Kidney capillary endothelial cell (primary cell): ENCODE results near the gene PGGT1B.
"Not testable (repeated sequence)": the region's sequence is repeated elsewhere in the genome, so short reads cannot be mapped to it uniquely, and the experiment has no call there.

Experiments
- DNase-seq: peaks from one replicate; pipeline ENCODE4 v3.0.0-alpha.2; 2018; ENCODE audit warnings: low spot score

The PGGT1B gene

GRCh38 chr5:115257981-115258380 lies 4.7 kb downstream of the PGGT1B start:
- no peak for DNase-seq

- not testable (repeated sequence) for DNase-seq
Observed at GRCh38 chr5:115249379-115249778, 13.3 kb downstream of the PGGT1B start.

DNA sequence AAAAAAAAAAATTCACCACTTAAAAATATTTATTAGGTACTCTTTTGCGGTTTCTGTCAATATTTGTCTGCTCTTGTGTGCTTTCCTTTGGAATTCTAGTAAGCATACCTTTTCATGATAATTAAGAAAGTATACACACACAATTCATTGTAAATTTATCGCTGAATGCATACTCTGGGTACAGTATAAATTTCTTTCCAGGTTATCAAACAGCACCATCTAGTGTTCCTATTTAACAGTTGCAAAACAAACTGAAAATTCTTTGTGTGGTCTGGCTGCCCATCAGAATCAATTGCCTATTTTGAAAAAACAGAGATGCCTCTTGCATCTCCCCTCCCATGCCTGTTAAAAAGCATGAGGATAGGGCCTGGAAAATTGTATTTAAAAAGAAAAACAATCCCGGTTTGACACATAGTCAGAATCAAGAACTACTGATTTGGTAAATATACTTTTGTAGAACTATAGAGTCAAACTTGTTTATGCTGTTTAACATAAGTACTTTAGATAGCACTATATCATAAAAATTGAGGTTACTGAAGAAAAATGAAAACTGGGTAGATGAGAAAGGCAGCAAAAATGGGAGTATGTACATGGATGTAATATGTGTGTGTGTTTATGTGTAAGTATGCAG lies 16.2 kb downstream of the PGGT1B start:
- peak; percentile 61 for DNase-seq

DNA sequence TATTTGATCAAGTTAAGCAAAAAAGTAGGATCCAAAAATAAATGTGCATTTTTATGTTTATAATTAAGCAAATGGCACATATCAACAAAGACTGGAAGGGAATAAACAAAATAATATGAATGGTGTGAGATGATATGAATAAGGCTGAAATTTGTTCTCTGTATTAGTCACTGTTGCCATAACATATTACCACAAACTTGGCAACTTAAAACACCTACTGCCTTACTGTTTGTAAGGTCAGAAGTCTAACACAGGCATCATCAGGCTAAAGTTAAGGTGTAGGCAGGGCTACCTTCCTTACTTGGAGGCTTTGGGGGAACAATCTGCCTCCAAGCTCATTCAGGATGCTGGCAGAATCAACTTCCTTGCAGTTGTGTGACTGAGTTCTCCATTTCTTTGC lies 19.3 kb downstream of the PGGT1B start:
- no peak for DNase-seq

DNA sequence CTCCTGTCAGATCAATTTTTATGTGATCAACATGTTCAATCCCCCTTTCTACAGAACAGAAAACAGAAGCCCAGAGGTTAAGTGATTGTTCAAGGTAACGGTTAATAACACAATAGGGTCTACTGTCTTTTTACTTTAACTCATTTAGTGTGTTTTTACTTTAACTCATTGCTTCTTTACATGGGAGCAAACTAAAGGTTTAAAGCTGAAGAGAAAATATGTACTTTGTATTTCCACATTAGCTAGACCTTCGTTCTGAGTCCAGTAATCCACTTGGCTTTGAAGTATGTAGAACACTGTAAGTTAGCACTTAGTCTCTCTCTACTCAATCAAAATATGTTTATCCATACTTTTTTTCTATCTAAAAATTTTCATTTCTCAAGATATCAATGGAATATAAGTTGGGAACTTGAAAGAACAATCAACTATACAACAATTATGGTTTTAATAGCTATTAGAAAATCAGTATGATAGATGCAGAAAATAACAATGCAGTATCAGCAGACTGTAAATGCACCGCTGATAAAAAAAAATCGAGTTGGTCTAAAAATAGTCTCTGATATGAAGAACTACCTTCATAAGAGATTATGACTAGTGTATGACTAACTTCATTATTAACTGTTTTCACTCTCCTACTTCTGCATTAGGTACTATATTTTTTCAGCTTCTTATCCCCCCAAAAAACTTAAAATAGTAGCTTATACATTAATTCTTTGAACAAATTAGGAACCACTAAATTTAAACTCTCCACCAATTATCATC lies 20.6 kb downstream of the PGGT1B start:
- no peak for DNase-seq

GRCh38 chr5:115237066-115237465 lies 25.6 kb downstream of the PGGT1B start:
- no peak for DNase-seq

DNA sequence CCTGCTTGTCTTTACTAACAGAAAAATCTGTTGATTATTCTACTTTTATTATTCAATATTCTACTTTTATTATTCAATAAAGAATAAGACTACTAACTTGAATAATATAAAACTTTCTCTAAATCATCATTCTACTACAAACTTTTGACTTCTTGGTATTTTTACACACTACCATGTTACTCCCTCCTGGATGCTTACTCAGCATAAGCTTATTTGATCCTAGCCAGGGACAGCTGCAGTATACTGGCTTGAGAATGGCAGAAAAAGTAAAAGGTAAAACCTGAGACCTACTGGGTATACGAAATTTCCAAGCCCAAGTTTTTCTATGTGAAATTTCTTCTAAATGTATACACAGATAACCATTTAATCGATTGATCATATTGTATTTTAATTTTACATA lies 26.1 kb downstream of the PGGT1B start:
- no peak for DNase-seq

DNA sequence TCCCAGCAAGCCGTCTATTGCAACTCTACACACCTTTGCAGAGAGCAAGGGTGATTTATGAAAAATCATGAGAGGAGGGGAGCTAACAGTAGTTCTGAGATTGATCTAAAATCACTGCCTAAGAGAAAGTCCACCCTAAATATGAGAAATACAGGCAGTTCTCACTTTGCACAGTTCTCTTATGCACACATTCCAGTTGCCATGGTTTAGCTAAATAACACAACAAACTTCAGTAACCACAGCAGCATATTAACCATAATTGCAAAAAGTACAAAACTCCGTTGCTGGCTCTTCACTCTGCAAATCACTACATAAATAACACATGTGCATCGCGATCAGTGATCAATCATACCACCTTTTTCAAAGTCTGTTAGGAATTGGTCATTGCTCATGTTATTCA lies 31.1 kb downstream of the PGGT1B start:
- no peak for DNase-seq

DNA sequence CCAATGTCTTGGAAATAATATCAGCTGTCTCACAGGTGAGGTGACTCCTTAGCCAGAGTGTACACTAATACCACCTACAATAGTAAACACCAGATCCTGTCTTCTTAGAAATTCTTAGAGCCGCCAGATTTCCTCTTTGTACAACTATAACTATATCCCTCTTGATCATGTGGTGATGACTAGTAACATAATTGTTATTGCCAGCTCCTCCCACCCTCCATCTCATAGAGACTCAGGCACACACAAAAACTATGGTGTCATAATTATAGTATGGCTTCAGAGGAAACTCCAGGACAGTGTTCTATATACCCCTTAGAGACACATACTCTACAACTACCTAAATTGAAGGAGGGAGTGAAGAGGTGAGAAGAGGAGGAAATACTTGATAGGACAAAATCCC lies 33.1 kb downstream of the PGGT1B start:
- DNase-seq, result no peak

- DNase-seq, result no peak
Observed at GRCh38 chr5:115227281-115227680, 35.4 kb downstream of the PGGT1B start.

GRCh38 chr5:115214541-115214940 lies 48.1 kb downstream of the PGGT1B start:
- DNase-seq, result no peak

- DNase-seq, result no peak
Observed at GRCh38 chr5:115209279-115209678, 53.4 kb downstream of the PGGT1B start.

GRCh38 chr5:115202952-115203351 lies 59.7 kb downstream of the PGGT1B start:
- DNase-seq, result no peak

GRCh38 chr5:115196161-115196560 lies 66.5 kb downstream of the PGGT1B start:
- DNase-seq, result no peak

DNA sequence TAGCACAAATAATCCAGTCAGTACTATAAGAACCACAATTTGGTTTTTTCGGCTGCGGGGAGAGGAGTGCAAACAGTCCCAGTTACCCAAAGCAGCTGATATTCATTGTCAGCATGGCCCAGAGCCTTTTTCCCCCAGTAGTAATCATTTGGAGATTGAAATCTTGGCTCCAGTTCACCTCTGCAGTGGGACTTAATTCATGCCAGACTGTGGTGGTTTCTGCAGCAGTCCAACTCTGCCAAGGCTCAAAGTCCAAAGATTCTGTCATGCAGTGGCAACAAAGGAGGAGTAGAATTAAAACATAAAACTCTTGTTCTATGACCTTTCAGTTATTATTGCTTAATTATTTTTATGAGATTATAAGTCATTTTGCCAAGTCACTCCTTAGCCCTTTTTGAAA lies 68.0 kb downstream of the PGGT1B start:
- no peak for DNase-seq

GRCh38 chr5:115193295-115193694 lies 69.4 kb downstream of the PGGT1B start:
- DNase-seq, result no peak

- no peak for DNase-seq
Observed at GRCh38 chr5:115192098-115192497, 70.6 kb downstream of the PGGT1B start.

DNA sequence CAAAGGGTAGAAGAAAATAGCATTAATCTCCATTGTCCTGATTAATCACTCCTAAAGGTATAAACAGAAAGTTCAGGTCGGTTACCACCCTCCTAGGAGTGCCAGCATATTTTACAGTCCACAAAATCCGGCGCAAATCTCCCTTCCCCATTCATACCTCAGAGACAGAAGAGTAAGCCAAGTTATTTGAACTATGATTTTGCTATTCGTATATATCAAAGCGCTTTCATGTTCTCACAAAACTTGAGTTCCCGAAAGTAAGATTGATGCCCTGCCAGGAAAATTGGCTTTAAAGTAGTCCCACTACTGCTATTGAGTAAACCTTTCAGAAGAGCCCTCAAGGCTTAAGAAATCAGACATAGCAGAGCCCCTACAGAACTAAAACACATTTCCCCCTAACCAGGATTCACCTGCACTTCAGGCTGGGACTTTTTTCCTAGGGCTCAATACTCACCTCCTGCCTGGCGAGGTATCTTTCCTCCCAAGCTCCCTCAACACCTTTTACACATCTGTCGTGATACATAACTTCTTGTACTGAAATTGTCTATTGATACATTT lies 71.1 kb downstream of the PGGT1B start:
- no peak for DNase-seq

DNA sequence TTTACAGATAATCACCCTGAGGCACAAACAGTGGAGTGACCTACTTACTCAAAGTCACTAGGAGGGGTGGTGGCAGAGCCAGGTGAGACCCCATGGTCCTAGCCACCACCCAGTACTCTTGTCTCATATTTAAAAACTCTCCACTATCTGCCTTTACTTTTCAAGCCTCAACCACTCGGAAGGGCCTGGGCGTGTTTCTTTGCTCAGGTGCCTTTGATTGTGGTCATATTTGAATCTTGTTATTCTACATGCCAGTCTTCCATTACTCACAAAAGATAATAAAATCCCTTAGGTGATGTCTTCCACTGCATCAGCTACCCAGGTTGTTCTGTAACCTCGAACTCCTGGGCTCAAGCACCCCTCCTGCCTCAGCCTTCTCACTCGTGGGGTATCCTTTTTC lies 72.3 kb downstream of the PGGT1B start:
- no peak for DNase-seq

- no peak for DNase-seq
Observed at GRCh38 chr5:115189866-115190265, 72.8 kb downstream of the PGGT1B start.

- no peak for DNase-seq
Observed at GRCh38 chr5:115186794-115187193, 75.9 kb downstream of the PGGT1B start.

- no peak for DNase-seq
Observed at GRCh38 chr5:115184770-115185169, 77.9 kb downstream of the PGGT1B start.

DNA sequence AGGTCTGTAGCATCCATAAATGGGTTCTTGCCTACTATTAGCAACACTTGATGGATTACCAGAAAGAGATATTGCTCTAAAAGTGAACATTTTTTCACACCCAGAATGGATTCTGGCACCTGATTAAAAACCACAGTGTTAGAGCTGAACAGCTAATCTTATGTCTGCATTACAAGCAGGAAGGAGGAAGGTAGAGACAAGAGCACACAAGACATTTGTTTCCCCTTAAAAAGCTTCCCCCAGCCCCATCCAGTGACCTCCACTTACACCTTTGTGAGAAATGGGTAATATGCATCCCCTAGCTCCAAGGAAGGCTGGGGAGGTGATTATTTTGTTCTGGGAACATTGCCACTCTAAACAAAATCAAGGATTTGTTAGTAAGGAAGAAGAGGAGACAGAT lies 80.9 kb downstream of the PGGT1B start:
- DNase-seq, result no peak
